BLaER1 treated with 17β-estradiol and CSF1 and Interleukin-3, amounts not matched to agents 10 nM and 100 nM (cell line): ENCODE measurements around the gene TET3.

Experiments used
- H3K27ac ChIP-seq, 11 experiments: shearing (Covaris generic); formaldehyde crosslinking; 2 replicates each; pipeline ENCODE4 v1.8.1; 2022
- H3K27me3 ChIP-seq, 11 experiments: shearing (Covaris generic); formaldehyde crosslinking; 2 replicates each; pipeline ENCODE4 v1.8.1; 2022
- H3K36me3 ChIP-seq, 11 experiments: shearing (Covaris generic); formaldehyde crosslinking; 2 replicates each; pipeline ENCODE4 v1.8.1; 2022
- H3K4me1 ChIP-seq, 10 experiments: shearing (Covaris generic); formaldehyde crosslinking; 2 replicates each; pipeline ENCODE4 v1.8.1; 2022
- H3K4me2 ChIP-seq, 11 experiments: shearing (Covaris generic); formaldehyde crosslinking; 2 replicates each; pipeline ENCODE4 v1.8.1; 2022
- H3K4me3 ChIP-seq, 10 experiments: shearing (Covaris generic); formaldehyde crosslinking; 2 replicates each; pipeline ENCODE4 v1.8.1; 2022
- H3K9ac ChIP-seq, 11 experiments: shearing (Covaris generic); formaldehyde crosslinking; 2 replicates each; pipeline ENCODE4 v1.8.1; 2022
- H3K9me3 ChIP-seq, 11 experiments: shearing (Covaris generic); formaldehyde crosslinking; replicated peaks in 1 of 11; 2 replicates each; pipeline ENCODE4 v1.8.1; 2022
- H4K20me1 ChIP-seq, 11 experiments: shearing (Covaris generic); formaldehyde crosslinking; 2 replicates each; pipeline ENCODE4 v1.8.1; 2022
- Cebpa-rat ChIP-seq, 11 experiments: shearing (Covaris generic); IDR thresholded peaks; 2 replicates each; pipeline ENCODE4 v1.8.1; 2022

TET3 gene

GRCh38 chr2:73994178-73994831, 9.6 kb downstream of the TET3 start:
- H3K36me3 ChIP-seq = peaks cover 52 to 98% (median 92%) of the 10 kb centered on the region in 11 experiments
- H4K20me1 ChIP-seq = peaks cover 100% of the 10 kb centered on the region in 11 experiments
- H3K4me3 ChIP-seq = no peak overlapping the region
- TF ChIP-seq Cebpa-rat (IDR thresholded peaks at IDR 0.05) = no peak
- H3K4me1 ChIP-seq = peaks cover 90 to 100% (median 97%) of the 10 kb centered on the region in 10 experiments
- no peaks in the 10 kb centered on the region for H3K9me3 ChIP-seq
- H3K27ac ChIP-seq = no peak overlapping the region
- no peaks in the 10 kb centered on the region for H3K27me3 ChIP-seq
- H3K9ac ChIP-seq = peak overlapping the region in 1 of 11 experiments; percentile 28; a peak in 1 of 22 replicates
- peak overlapping the region; percentile 25 to 100 (median 97); a peak in 21 of 22 replicates for H3K4me2 ChIP-seq

DNA sequence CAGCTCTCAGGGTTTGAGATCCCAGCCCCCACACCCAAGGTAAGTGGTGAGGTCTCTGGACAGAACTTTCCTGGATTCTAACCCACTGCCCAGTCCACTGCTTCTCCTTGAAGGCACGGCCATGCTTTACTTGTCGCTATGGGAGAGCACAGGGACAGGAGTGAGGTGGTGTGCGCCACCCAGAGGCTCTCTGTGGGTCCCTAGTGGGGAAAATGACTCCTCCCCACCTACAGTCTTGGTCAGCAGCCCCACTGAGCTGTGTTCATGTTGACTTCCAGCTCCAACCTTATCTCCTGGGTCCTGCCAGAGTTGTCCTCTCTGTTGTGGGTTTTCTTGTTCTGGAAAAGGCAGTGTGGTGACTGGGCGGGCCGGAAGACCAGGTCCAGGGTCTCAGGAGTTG, 11.1 kb downstream of the TET3 start:
- Histone ChIP-seq H3K36me3 (peaks cover 37 to 88% (median 80%) of the 10 kb centered on the region in 11 experiments), H3K9ac (peak overlapping the region in 2 of 11 experiments; percentile 20 to 36; a peak in 1 of 22 replicates), H3K4me1 (peaks cover 94 to 100% (median 97%) of the 10 kb centered on the region in 10 experiments), H3K9me3 (no peaks in the 10 kb centered on the region), H3K4me2 (peak overlapping the region; percentile 4 to 100 (median 97); a peak in 18 of 22 replicates), H3K4me3 (no peak overlapping the region), H4K20me1 (peaks cover 100% of the 10 kb centered on the region in 11 experiments), H3K27ac (no peak overlapping the region), H3K27me3 (no peaks in the 10 kb centered on the region)
- TF ChIP-seq Cebpa-rat (IDR thresholded peaks at IDR 0.05) = no peak

DNA sequence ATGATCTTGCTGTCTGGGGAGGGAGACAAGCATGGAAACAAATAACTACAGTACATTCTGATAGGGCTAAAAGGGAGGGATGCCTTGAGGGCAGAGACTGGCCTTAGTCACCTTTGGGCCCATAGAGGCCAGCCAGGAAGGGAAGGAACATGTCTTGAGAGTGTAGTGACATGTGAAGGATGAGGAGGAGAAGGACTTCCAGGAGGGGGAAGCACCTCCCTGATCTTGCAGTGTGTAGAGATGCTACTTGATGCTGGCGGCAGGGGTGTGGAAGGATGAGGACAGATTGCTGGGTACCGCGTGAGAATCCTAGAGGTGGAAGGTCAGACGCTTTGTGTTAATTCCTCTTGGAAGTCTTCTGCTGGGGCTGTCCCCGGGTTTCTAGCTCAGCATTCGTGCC, 13.1 kb downstream of the TET3 start:
- H3K27ac ChIP-seq = no peak overlapping the region
- no peaks in the 10 kb centered on the region for H3K9me3 ChIP-seq
- peaks cover 100% of the 10 kb centered on the region in 11 experiments for H4K20me1 ChIP-seq
- H3K4me2 ChIP-seq = peak overlapping the region; percentile 25 to 100 (median 97); a peak in 21 of 22 replicates
- H3K4me1 ChIP-seq = peaks cover 96 to 100% (median 99%) of the 10 kb centered on the region in 10 experiments
- H3K4me3 ChIP-seq = no peak overlapping the region
- peaks cover 24 to 68% (median 61%) of the 10 kb centered on the region in 11 experiments for H3K36me3 ChIP-seq
- peak overlapping the region in 4 of 11 experiments; percentile 7 to 25 (median 12); a peak in 3 of 22 replicates for H3K9ac ChIP-seq
- no peak for TF ChIP-seq Cebpa-rat (IDR thresholded peaks at IDR 0.05)
- H3K27me3 ChIP-seq = no peaks in the 10 kb centered on the region

DNA sequence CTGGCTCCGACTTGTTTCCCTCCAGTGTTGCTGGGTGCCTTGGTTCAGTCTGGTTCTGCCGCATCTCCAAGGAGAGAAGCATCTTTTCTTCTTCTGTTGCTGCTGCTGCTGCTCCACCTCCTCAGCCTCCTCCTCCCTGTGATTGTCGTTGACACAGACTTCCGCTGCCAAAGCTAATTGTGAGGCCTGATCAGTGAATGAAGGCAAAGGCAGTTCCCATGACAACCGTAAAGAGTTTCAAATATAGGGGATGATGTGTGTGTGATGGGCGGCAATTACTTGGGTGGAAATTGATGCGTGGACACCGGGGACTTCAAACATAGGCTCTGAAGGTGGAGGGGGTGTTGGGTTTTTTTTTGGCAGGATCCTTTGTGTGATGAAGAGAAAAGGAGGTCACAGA, 13.7 kb downstream of the TET3 start:
- Histone ChIP-seq H4K20me1 (peaks cover 98 to 100% (median 99%) of the 10 kb centered on the region in 11 experiments), H3K9ac (peak overlapping the region in 2 of 11 experiments; percentile 4 to 69; a peak in 2 of 22 replicates), H3K27ac (no peak overlapping the region), H3K4me2 (peak overlapping the region; percentile 25 to 99 (median 97); a peak in 20 of 22 replicates), H3K9me3 (no peaks in the 10 kb centered on the region), H3K4me1 (peaks cover 96 to 99% (median 98%) of the 10 kb centered on the region in 10 experiments), H3K4me3 (no peak overlapping the region), H3K36me3 (peaks cover 18 to 62% (median 55%) of the 10 kb centered on the region in 11 experiments; a peak in 21 of 22 replicates), H3K27me3 (no peaks in the 10 kb centered on the region)
- TF ChIP-seq Cebpa-rat (IDR thresholded peaks at IDR 0.05) = no peak

GRCh38 chr2:73998933-73999332, 14.2 kb downstream of the TET3 start:
- Histone ChIP-seq H3K4me2 (peak overlapping the region; percentile 4 to 99 (median 97); a peak in 20 of 22 replicates), H3K27me3 (no peaks in the 10 kb centered on the region), H4K20me1 (peaks cover 98 to 100% (median 99%) of the 10 kb centered on the region in 11 experiments), H3K9me3 (no peaks in the 10 kb centered on the region), H3K4me1 (peaks cover 96 to 99% (median 98%) of the 10 kb centered on the region in 10 experiments), H3K4me3 (no peak overlapping the region), H3K27ac (no peak overlapping the region), H3K36me3 (peaks cover 17 to 61% (median 51%) of the 10 kb centered on the region in 11 experiments; a peak in 20 of 22 replicates), H3K9ac (peak overlapping the region in 3 of 11 experiments; percentile 4 to 69 (median 60); a peak in 2 of 22 replicates)
- no peak for TF ChIP-seq Cebpa-rat (IDR thresholded peaks at IDR 0.05)

- no peak for TF ChIP-seq Cebpa-rat (IDR thresholded peaks at IDR 0.05)
- no peaks in the 10 kb centered on the region for H3K9me3 ChIP-seq
- H3K36me3 ChIP-seq = peaks cover 21 to 63% (median 53%) of the 10 kb centered on the region in 11 experiments
- no peak overlapping the region for H3K4me3 ChIP-seq
- peak overlapping the region; percentile 56 to 99 (median 98) for H3K4me2 ChIP-seq
- H3K27ac ChIP-seq = no peak overlapping the region
- H3K27me3 ChIP-seq = no peaks in the 10 kb centered on the region
- H3K9ac ChIP-seq = peak overlapping the region in 7 of 11 experiments; percentile 15 to 69 (median 35); a peak in 7 of 22 replicates
- peaks cover 98 to 100% (median 99%) of the 10 kb centered on the region in 11 experiments for H4K20me1 ChIP-seq
- H3K4me1 ChIP-seq = peaks cover 96 to 99% (median 98%) of the 10 kb centered on the region in 10 experiments
These were observed 15.3 kb downstream of the TET3 start for GRCh38 chr2:73999881-74000597.

DNA sequence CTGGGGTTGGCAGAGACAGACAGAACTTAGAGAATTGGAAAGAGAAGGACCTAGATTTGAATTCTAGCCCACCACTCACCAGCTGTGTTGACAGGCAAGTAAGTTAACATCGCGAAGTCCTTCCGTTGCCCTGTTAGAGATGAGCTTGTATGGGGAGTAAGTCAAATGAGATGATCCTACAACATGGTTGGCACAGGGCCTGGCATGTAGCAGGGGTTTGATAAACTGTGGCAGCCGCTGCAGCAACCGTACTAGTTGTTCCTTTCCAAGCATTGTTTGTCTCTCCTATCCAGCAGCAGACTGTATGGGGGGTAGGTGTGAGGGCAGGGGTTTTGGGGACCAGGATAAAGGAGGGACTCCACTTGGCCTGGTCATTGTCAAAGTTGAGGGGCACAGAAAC, 16.0 kb downstream of the TET3 start:
- H3K27me3 ChIP-seq = no peaks in the 10 kb centered on the region
- no peak overlapping the region for H3K4me3 ChIP-seq
- H3K36me3 ChIP-seq = peaks cover 27 to 63% (median 53%) of the 10 kb centered on the region in 11 experiments
- H3K9ac ChIP-seq = peak overlapping the region in 4 of 11 experiments; percentile 18 to 69 (median 44); a peak in 3 of 22 replicates
- H3K9me3 ChIP-seq = no peaks in the 10 kb centered on the region
- H3K4me1 ChIP-seq = peaks cover 96 to 99% (median 98%) of the 10 kb centered on the region in 10 experiments
- peaks cover 98 to 100% (median 99%) of the 10 kb centered on the region in 11 experiments for H4K20me1 ChIP-seq
- no peak overlapping the region for H3K27ac ChIP-seq
- TF ChIP-seq Cebpa-rat (IDR thresholded peaks at IDR 0.05) = no peak
- peak overlapping the region; percentile 92 to 99 (median 98); a peak in 21 of 22 replicates for H3K4me2 ChIP-seq

DNA sequence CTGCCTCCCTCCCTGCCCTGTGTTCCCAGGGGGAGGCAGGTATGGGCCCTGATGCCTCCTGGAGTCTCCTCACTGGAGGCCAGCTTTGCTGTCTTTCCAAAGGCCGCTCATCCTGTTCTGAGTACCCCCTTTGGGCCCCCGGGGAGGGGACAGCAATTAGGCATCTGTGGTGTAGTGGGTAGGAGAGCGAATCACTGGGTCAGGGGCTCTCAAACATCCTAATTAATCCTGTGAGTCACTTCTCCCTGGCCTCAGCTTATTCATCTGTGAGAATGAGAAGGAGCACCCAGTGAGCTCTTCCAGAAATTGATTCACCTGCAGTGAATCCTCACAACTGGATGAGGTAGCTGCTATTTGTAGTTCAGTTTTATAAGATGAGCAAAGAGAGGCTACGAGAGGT, 16.4 kb downstream of the TET3 start:
- Histone ChIP-seq H3K27ac (no peak overlapping the region), H3K27me3 (no peaks in the 10 kb centered on the region), H3K4me3 (no peak overlapping the region), H3K4me2 (peak overlapping the region; percentile 92 to 99 (median 98)), H3K4me1 (peaks cover 96 to 99% (median 98%) of the 10 kb centered on the region in 10 experiments), H3K36me3 (peaks cover 32 to 63% (median 53%) of the 10 kb centered on the region in 11 experiments), H3K9ac (peak overlapping the region in 4 of 11 experiments; percentile 18 to 71 (median 67); a peak in 1 of 22 replicates), H3K9me3 (no peaks in the 10 kb centered on the region), H4K20me1 (peaks cover 98 to 100% (median 99%) of the 10 kb centered on the region in 11 experiments)
- no peak for TF ChIP-seq Cebpa-rat (IDR thresholded peaks at IDR 0.05)
